NCI-H1930 (cell line): ENCODE measurements around the gene SPINK8.

Experiments
- DNase-seq, 2 experiments: peaks; one replicate each; lab custom pipeline; 2025; lab: John Stamatoyannopoulos, UW

SPINK8 gene

GRCh38 chr3:48320996-48321395 lies 12.5 kb downstream of the SPINK8 start:
- DNase-seq = no peak

- DNase-seq = no peak
Measured at GRCh38 chr3:48318713-48319468, 14.6 kb downstream of the SPINK8 start.

- DNase-seq = no peak
Measured at GRCh38 chr3:48314542-48314941, 18.9 kb downstream of the SPINK8 start.

DNA sequence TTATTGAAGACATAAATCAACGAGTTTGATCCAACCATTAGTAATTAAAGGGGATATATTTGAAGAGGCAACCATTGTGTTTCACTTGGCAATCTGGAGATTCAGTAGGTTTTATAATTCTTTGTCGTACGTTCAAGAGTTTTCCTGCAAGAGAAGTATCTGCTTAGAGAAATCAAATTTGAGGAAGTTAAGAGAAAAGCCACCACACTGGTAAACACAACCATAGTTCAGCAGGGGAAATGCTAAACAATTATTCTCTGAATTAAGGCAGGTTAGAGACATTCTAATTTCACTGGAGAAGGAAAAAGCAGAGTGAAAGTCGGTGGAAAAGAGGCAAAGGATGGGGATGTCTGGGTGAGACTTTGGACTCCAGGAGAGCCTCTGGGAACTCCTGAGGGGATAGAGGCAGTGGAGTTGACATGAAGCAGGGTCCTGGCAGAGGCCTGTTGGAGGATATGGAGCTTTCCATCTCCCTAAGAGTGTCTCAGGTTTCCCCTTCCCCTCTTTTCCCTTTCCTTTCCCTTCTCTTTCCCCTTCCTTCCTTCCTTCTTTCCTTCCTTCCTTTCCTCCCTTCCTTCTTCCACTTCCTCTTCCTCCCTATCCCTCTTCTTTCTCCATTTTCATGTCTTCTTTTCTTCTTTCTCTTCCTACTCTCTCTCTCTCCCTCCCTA lies 26.5 kb downstream of the SPINK8 start:
- no peak for DNase-seq

GRCh38 chr3:48306290-48306689 lies 27.2 kb downstream of the SPINK8 start:
- no peak for DNase-seq

DNA sequence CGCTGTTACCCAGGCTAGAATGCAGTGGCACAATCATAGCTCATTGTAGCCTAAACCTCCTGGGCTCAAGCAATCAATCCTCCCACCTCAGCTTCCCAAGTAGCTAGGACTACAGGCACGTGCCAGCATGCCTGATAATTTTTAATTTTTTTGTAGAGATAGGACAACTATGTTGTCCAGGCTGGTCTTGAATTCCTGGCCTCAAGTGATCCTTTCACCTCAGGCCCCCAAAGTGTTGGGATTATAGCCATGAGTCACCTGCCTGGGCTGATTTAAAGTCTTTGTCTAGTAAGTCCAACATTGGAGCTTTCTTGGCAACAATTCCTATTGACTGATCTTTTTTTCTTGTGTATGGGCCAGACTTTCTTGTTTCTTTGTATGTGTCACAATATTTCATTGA lies 28.1 kb downstream of the SPINK8 start:
- DNase-seq = no peak

- DNase-seq = no peak
Measured at GRCh38 chr3:48303021-48303420, 30.4 kb downstream of the SPINK8 start.

- DNase-seq = no peak
Measured at GRCh38 chr3:48301800-48302166, 31.7 kb downstream of the SPINK8 start.

DNA sequence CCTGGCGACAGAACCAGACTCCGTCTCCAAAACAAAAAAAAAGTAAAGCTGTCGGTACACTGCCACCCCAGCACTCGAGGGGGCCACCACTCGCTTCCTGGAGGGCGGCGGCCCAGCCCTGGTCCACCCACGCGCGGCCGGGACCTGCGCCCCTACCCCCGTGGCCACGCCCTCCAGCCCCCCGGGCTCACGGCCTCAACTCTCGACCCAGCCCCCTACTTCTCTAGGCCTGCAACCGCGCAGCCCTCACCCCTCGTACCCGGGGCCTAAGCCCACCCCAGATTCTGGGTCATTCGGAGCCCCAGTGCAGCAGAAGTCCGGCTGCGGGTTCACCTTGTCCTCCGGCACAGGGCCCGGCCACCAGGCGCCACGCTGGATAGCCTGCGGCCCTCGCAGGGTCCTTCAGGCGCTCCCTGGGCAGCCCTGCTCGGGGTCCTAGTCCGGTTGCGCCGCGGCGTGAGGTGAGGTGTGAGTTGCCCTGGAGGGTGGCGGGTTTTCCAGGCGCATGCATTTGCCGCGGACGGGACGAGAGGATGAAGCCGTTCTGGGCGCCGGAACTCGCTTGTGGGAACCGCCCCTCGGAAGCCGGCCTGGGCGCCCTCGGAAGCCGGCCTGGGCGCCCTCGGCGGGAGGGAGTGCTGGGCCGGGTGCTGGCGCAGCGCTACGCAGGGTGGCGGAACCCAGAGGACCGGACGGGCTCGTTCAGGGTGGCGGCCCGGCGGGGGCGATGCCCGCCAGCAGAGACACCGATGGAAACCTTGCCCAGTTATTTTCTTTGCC lies 32.3 kb downstream of the SPINK8 start, which contains the start of gene NME6:
NME6 (minus strand) TSS at position 348 of the 780 bp plus-strand sequence.
- DNase-seq = peak; percentile 56 to 80

DNA sequence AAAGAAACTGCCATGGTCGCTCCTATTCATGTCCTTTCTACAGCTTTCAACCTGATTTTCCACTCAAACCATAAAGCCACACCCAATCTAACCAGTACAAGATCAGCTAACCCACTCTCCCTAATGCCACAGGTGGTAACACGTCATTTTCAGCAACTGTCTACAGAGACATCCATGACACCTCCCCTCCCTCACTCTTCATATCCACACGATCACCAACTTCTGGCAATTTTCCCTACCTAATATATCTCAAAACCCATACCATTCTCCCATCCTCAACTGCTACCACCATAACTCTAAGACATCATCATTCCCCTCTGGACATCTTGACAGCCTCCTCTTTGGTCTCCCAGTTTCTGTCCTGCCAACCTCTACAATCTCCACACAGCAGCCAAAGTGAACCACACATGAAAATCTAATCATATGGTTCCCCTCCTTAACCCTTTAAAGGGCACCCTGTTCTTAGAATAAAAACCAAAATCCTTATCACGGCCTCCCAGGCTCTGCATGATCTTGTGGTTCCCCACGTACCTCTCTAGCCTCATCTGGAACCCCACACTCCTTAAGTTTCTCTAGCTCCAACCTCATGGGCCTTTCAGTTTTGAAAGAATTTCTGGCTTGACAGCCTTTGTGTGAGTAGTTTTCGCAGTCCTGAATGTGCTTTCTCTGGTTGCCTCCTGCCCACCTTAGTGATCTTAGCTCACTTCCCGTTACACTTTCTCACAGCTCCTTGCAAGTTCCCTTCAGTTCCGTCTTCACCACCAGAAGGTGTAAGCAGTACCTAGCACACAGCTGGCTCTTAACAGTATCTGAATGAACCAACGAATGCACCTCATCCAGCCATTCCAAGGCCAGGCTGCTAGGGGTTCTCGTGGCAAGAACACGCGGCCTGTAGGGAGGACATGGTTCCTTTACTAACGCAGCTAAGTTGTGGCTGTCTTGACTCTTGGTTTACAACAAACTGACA lies 33.4 kb downstream of the SPINK8 start:
- no peak for DNase-seq

- no peak for DNase-seq
Measured at GRCh38 chr3:48297111-48297810, 36.2 kb downstream of the SPINK8 start.

DNA sequence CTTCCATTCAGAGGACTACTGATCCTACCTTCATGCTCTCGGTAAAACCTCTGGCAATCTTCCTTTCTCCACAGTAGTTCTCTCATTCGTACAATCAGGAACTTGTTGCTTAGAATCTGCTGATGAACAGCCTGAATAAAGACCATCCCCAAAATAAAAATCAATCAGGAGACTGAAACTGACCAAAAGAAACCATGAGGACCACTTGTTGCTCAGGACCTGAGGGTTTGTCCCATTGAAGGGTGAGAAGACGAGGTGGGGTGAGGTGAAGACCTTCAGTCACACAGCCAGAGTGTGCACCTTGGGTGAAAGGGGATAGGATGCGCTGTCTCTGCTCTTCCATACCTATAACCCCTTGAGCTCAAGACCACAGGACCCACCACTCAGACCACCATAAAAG lies 36.8 kb downstream of the SPINK8 start:
- DNase-seq = no peak

GRCh38 chr3:48294611-48295263 lies 38.7 kb downstream of the SPINK8 start:
- no peak for DNase-seq

DNA sequence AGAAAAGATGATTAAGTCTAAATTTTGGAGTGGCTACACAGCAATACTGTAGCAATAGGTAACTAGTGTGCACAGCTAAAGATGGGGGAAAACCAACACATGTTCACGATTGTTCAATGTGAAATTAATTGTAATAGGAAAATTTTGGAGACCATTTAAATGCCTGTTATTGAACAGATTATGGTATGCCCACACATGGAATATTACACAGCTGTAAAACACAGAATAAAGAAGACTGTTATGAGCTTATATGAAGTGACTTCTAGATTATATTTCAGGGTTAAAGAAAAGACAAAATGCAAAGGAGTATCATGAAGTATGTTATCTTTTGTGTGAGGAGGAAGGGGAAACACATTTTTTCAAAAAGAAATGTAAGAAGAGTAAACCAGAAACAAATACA lies 43.8 kb downstream of the SPINK8 start:
- DNase-seq = no peak

GRCh38 chr3:48287034-48287433 lies 46.4 kb downstream of the SPINK8 start:
- DNase-seq = no peak

GRCh38 chr3:48286308-48286707 lies 47.2 kb downstream of the SPINK8 start:
- DNase-seq = no peak

GRCh38 chr3:48285675-48286074 lies 47.8 kb downstream of the SPINK8 start:
- DNase-seq = no peak

DNA sequence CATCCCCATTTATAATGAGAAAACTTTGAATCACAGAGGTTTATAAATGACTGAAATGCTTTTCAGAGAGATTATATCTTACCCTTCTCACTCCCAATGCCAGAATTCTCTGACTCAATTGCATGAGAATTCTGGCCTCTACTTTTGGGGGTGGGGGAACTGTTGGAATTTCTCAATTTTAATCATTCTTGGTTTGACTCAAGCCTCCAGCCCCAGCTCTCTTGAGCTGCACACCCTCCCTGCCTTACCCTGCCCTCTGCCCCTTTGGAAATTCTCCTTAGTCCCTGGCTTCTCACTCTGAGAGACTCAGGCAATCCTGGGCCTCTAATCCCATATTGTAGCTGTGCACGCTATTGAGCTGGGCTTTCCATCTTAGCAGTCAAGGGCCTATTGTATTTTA lies 48.3 kb downstream of the SPINK8 start:
- DNase-seq = no peak

GRCh38 chr3:48280881-48281280 lies 52.6 kb downstream of the SPINK8 start:
- DNase-seq = no peak

- no peak for DNase-seq
Measured at GRCh38 chr3:48278884-48279559, 54.4 kb downstream of the SPINK8 start.
